HG02678 (cell line): ENCODE results near the gene HMG20B.

Experiments
- ATAC-seq: cut with Tn5 transposase; IDR thresholded peaks from one replicate; pipeline ENCODE4 v1.9.1; 2021; ENCODE audit warnings: mild to moderate bottlenecking, moderate library complexity; ENCODE audit not compliant: unreplicated experiment

Gene HMG20B

DNA sequence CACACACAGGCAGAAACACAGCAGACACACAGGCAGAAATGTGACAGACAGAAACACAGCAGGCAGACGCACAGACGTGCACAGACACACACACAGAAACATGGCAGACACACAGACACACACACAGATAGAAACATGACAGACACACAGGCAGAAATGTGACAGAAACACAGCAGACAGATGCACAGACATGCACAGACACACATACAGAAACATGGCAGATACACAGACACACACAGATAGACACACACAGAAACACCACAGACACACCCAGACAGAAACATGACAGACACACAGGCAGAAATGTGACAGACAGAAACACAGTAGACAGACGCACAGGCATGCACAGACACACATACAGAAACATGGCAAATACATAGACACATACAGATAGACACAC lies 32.6 kb downstream of the HMG20B start:
- ATAC-seq: no peak

DNA sequence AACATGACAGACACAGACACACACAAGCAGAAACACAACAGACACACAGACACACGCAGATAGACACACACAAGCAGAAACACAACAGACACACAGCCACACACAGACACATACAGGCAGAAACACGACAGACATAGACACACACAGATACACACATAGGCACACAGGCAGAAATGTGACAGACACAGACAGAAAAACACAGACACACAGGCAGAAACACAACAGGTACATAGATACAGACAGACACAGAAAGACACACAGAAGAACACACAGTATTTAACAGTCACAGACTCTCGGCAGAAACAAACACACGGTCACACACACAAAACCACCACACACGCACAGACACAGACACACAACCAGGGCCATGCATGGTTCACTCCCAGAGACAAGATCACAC lies 33.0 kb downstream of the HMG20B start:
- ATAC-seq: no peak

DNA sequence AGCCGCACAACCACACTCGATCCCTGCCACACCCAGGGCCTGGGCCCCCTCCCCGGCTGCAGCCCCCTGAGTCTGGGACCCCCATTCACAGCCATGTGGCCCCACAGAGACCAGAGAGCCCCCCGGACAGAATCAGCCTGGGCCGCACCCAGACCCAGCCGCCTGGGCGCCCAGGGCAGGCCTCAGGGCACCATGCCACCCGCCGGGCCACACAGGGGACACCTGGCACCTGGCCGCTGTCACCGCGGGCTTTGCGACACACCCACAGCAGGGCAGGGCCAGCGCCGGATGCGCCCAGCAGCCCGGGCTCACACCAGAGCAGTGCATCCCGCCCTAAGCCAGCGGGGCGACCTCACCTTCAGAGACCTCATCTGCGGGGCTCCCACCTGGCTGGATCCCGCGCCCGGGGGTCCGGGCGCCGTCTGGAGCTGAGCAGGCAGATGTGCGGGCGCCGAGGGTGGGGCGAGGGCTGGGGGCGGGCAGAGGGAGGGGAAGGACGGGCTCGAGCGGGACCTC lies 33.5 kb downstream of the HMG20B start:
- no peak for ATAC-seq

DNA sequence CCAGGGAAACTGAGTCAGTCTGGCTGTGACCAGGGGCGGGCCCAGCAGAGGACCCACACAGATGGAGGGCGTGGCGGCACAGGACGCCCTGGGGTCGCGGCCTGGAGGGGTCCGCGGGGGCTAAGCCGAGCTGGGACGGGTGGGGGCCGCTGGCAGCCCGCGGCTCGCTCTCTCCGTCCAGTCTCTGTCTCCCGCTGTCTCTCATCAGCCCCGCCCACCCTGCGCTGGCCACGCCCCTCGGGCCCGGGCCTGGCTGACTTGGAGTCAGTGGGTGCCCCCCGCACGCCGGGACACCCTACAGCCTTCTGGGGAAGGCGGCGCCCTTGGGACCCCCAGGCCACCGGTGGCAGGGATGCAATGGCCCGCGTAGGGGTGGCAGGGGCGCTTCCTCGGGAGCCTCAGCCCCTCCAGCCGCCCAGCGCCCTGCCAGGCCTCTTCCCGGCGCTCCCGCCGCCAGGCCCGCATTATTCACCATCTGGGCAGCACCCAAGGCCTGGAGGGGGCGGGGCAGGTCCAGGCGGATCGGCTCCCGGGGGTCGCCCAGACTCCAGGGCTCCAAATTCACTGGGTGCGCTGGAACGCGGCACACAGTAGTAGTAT lies 34.0 kb downstream of the HMG20B start, which contains the start of gene TBXA2R:
Gene TBXA2R, minus strand, starts transcription at position 186 of the 600 bp plus-strand sequence. CDS start 6,241 bp downstream, outside the sequence.
- no peak for ATAC-seq

DNA sequence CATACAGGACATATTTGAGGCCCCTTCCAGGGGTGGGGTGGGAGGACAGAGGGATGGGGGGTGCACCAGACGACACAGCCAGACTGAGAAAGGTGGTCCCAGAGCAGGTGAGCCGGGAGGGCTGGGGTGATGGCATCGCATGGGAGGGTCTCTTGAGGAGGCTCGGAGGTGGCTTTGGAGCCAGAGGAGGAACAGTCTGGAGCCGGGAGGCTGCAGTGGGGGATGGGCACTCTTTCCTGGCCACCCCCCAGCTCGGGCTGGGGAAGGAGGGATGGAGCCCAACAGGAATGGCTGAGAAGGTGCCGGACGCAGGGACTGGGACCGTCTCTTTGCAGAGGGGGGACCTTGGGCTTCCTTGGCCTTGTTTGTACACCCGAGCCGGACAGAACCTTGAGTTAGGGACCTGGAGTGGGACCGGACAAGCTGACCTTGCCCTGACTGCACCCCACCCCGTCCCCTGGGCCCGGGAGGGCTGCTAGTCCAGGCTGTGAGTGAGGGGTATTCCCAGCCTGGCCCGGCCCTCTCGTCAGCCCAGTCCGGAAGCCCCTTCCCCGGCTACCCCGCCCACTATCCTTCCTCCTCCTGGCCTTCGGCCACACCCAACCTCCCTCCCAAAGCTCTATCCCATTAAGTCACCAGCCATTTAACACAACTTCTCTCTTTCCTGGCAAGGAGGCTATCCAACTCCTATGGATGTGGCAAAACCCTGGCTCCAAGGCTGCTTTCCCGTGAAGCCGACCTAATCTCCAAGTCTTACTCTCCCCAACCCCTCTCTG lies 34.7 kb downstream of the HMG20B start:
- no peak for ATAC-seq

DNA sequence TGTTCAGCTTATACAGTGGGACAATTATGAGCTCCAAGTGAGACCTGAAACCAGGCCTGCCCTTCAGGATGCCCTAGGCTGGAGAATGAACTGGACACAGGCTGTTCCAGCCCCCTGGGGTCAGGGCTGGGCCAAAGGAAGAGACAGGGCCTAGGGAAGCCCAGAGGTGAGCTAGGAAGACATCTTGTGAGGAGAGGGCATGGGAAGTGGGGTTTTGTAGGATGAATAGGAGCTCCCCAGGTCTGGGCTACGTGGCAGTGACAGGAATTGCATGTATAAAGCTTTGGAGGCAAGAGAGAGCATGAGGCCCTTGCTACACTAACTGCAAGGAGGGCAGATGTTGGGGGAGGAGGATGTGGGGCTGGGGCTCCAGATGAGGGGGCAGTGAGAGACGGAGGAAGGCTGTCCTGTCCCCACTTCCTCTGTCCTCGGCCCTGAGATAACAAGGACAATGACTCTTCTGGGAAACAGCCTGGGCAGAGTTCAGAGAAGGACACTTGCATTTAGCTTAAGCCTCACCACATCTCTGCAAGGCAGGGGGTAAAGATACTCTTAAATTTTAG lies 35.4 kb downstream of the HMG20B start:
- no peak for ATAC-seq

DNA sequence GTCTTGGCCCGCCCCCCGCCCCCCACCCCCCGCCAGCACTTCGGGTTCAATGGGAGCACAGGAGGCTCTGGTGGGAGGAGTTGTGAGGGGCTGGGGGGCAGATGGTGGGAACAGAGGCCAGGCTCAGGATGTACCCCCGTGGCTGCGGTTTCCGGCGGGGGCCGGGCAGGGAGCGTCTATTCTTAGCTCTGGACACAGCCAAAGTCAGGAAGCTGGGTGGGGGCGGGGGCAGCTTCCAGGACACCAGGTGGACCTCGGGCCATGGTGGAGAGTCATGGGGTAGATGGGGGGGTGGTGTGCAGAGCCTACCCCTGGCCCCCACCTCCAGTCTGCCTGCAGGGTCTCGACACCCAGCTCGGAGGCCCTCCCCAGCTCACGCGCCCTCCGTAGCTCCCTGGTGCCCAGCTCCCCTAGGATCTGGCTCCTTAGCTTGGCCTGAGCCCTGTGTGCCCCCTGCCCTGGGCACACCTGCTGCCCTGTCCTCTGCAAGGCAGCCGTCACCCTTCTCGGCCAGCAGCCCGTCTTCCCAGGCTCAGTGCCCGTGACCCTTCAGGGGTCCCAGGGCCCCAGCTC lies 36.1 kb downstream of the HMG20B start:
- no peak for ATAC-seq

DNA sequence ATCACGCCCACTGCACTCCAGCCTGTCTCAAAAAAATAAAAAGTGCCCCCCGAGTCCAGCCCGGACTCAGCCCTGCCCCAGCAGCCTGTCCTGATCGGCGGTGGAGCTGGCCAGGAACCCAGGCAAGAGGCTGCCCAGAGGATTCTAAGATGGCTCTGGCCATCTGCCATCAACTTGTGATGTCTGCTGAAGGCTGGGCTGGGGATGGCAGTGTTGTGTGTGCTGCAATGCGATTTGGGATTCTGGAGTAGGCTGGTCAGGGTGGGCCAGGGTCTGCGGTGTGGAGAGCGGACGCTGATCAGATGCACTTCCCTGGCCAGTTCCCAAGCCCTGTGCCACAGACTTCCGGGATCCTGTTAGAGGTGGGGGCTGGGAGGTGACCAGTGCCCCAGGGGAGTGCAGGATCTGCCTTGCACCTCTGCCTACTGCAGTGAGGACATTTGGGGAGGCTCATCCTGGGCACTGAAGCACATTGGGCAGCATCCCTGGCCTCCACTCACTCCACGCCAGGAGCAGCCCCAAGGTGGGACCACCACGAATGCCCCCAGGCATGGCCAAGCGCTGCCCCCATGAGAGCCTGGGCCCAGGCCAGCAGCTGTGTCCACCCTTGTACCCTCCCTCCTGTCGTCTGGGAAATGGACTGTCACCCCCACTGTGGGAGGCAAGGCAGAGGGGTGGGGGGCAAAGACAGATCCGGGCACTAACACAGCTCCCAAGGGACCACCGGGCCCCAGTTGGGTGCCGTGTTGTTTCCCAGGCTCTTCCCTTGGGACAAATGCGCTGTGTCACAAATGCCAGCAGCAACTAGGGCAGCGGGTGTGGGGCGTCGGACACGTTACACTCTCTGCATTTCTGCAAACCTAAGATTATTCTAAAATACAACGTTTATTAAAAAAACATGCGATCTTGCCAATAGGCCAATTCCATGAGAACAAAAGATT lies 37.3 kb downstream of the HMG20B start:
- no peak for ATAC-seq

DNA sequence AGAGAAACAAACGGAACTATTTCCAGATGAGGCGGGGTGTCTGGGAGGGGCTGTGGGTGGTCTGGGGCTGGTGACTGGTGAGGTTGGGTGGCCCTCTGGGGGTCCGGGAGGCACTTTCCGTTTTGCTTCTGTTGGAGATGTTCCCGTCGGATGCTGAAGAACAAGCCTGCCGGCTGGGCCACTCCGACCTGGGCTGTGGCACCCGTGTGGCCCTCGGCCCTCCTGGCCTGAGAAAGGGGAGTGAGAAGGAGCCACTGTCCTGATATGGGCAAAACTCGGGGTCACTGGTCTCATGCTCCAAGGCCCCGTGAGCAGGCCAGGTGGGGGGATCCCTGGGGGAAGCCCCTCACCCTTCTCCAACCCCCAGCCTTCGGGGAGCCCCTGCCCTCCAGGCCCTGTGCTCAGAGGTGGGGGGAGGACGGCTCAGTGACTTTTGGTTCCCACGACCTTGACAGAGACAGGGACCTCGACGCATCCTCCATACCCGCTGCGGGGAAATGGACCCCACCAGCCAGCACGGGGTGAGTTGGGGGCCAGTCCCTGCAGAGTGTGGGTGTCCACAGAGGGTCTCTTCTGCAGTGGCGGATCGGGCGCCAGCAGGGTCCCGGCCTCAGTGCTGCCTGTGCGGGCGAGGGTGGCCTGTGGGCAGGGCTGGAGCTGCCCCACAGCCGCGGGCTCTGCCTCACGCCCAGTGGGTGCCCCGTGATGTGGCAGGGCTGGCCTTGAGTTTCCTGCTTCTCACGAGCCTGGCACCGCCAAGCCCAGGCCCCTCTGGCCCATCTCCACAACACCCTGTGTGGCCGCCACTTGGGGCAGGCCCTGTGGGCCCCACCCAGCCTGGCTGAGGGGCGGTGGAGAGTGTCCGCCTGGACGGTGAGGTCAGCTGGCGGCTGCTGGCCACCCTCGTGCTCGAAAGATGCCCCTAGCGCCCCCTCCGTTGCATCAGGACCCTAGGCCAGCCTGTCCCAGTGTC lies 38.3 kb downstream of the HMG20B start:
- no peak for ATAC-seq

DNA sequence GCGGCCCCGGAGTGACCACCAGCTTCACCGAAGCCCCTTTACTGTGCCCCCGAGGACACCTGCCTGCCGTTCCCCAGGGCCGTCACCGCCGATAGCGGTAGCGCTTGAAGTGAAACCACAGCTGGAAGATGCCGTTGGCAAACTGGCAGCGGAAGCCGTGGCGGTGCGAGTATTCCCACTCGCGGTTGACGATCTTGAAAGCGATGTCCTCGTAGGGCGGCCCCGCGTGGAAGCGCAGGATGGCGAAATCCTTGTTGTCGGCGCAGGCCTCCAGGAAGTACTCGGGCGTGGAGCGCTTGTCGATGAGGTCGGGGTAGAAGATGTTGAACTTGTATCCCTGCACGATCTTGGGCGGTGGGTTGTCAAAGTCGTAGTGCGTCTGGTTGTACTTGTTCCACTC lies 39.1 kb downstream of the HMG20B start:
- no peak for ATAC-seq

DNA sequence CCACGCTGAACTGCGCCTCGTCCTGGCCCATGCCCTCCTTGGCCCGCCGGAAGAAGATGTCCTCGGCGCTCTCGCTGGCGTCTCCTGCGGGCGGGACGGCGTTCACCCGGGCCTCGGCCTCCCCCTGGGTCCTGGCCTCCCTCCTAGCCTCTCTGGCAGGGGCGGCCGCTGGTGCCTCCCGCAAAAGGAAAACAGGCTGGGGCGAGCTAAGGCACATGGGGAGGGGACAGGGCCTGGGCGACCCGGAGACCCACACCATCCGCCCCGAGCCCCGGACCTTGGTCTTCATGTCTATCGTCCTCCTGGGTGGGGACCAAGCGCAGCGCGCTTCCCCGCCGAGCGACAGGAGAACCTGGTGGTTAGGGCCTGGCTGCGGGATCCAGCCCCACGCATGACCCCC lies 39.6 kb downstream of the HMG20B start:
- no peak for ATAC-seq

DNA sequence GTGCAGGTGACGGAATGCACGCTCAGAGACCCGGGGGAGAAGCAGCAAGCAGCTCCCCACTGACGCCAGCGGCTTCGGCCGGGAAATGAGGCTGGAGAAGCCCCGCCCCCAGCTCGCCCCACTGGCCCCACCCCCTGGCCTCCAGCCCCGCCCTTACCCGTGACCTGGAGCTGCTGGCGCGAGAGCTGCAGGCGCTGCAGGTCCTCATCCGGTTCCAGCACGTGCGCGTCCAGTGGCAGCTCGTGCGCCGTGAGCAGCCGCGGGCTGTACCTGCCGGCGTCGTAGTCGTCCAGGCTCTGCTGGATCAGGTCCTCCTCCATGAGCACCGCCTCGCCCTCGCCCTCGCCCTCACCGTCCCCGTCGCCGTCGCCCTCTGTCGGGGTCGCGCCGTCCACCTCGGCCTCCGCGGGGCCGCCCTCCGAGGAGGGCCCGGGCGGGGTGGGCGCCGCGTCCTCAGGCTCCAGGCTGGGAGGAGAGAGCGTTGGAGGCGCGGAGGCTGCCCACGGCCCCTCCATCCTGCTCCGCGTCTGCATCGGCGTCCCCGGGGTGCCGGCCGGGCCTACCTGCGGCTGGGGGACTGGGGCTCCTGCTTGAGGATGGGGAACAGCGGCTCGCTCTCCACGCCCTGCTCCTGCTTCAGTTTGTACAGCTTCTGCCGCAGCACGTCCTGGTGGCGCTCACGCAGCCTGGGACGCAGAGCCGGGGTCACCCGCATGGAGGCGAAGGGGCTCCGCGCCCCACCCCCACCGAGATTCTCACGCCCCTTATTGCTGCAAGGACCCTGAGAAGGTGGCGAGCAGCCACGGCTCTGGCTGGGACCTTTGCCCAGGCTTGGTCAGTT lies 40.4 kb downstream of the HMG20B start:
- ATAC-seq: no peak

DNA sequence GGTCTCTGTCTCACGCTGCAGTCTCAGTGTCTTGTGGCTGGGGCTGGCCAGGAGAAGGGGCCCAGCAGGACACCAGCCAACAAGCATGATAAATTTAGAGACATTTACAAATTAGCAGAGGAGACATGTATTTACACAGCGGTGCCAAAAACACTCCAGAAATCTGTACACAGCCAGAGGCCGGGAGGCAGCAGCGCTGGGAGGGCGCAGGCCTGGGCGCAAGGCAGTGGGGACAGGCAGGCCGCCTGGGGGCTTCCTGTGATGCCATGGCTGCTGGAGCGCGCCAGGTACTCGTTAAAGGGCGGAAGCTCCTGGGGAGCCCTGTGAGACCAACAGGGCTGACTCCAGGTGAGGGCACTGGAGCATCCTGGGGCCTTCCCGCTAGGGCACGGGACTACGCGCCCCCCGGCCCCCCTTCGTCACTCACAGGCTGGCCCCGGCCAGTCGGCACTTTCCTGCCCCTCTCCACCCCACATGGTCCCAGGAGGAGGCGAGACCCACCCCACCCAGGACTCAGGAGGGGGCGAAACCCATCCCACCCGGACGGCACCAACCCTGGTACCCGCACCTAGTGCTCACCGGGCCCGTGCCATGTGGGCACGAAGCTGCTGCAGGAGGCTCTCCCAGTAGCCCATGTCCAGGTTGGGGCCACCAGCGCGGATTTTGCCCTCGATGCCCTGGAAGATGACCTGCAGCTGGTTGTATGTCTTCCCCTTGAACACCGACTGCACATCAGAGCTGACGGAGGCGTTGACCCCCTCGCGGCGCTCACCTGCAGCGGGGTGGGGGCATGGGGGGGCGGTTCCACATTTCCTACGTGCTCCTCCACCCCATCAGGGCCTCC lies 41.3 kb downstream of the HMG20B start:
- ATAC-seq: no peak

DNA sequence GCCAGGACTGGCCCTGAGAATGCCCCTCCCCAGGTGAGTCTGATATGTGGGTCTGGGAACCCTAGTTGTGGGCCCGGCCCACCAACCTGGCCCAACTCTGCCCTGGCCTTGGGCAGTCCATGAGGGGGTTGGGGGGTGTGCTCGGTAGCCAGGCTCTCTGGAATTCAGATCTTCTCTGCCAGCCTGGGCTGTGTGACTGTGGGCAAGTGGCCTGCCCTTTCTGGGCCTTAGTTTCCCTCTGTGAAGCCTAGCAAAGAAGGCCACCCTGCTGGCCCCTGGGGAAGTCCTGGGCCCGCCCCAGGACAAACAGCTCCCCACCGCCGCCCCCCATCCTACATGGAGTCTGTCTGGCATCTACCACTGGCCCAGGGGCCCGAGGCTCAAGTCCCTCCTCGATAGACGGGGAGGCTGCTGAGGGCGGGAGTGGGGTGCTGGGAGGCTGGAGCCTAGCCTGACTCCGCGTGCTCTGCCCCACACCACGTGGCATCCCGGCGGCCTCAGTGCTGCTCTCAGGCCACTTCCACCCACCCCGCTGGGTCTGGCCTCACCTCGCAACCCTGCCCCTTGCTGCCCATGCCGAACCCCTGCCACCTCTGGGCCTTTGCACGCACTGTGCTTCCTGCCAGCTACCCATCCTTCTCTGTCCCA lies 42.2 kb downstream of the HMG20B start:
- ATAC-seq: no peak

DNA sequence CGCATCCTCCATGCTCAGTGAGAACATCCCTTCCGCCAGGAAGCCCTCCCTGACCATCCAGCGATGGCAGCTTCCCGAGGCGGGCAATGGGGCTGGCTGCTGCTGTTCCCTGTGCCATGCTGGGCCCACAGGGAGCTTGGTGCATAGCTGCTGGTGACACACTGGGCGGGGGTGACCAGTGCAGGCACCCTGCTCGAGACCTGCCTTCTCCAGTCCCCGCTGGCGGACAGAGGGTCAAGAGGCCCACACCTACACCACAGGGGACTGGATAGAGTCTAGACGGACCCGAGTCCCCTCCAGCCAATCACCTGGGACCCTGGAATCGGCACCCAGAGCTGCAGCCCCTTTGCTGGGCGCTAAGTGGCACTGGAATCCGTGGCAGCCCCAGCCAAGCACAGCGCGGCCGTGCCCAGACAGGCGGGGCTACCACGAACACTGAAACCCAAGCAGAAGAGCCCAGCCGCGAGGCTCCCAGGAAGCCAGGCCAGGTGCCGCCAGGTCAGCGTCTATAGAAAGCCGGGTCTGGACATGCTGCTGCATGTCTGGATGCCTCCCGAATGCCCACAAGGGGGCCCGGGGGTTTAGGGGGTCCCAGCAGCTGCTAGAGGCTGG lies 42.9 kb downstream of the HMG20B start:
- ATAC-seq: no peak

DNA sequence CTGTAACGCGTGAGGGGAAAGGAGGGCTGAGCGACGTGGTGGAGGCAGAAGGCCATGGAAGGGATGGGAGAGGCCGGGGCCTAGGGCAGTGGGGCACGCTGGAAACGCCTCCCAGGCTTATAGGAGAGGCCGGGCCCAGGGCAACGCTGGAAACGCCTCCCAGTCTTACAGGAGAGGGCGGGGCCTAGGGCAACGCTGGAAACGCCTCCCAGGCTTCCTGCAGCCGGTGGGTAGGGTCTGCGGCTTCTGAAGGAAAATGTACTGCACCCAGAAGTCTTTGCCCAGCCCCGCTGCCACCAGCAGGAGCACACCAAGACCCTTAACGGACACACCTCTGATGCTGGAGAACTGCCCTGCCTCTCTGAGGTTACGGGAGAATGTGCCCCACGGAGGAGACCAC lies 44.7 kb downstream of the HMG20B start:
- no peak for ATAC-seq
